B cell (primary cell): ENCODE measurements around the gene LDB3. TPM values are rescaled to one million over a fixed set of nuclear protein-coding genes. Genes with fewer than 3 reads are reported as not detected.

Source experiments
- ATAC-seq: fragments of 200-7000 bp; cut with Tn5 transposase; one replicate; pipeline ENCODE4 v1.10.0; 2021; ENCODE audit warnings: low read depth, mild to moderate bottlenecking, moderate number of reproducible peaks, moderate library complexity
- CTCF ChIA-PET: fragments of 350-600 bp; sonication (Branson Sonifier 250); formaldehyde crosslinking; loops from one replicate; lab custom pipeline; 2021; ENCODE audit warnings: antibody characterized with exemption, inconsistent platforms; lab: Charles Lee
- POLR2A ChIA-PET: fragments of 350-600 bp; sonication (Branson Sonifier 250); formaldehyde crosslinking; loops from one replicate; lab custom pipeline; 2021; ENCODE audit warnings: antibody characterized with exemption; lab: Charles Lee
- DNase-seq: peaks from one replicate; pipeline ENCODE4 v3.0.0; 2013
- H2AFZ ChIP-seq: 2 replicates; pipeline ENCODE4 v1.6.1; 2012; ENCODE audit warnings: mild to moderate bottlenecking, low read depth, low read length; ENCODE audit not compliant: insufficient read depth, poor library complexity, severe bottlenecking
- H3K27ac ChIP-seq, 2 donors: 1 replicate in 1 of 2; 2 replicates in 1 of 2; pipeline ENCODE4 v1.5.1; 2012 to 2013; ENCODE audit warnings: low read length in 2 of 2, mild to moderate bottlenecking in 2 of 2, moderate library complexity in 1 of 2
- H3K27me3 ChIP-seq, 4 experiments: fragments of 200-600 bp in 1 of 4; sonication (generic) in 1 of 4; replicated peaks in 1 of 4; 1 replicate in 2 of 4; 2 replicates in 2 of 4; pipeline versions ENCODE4 v1.6.1 to v1.7.0; 2013 to 2016; ENCODE audit warnings: low read length in 3 of 4, mild to moderate bottlenecking in 2 of 4, mixed read lengths in 1 of 4, moderate library complexity in 1 of 4; ENCODE audit not compliant: insufficient read depth in 4 of 4, control insufficient read depth in 3 of 4; ENCODE audit errors: control extremely low read depth in 1 of 4
- H3K36me3 ChIP-seq, 2 experiments: replicated peaks in 1 of 2; 1 replicate in 1 of 2; 2 replicates in 1 of 2; pipeline versions ENCODE4 v1.6.1 to v1.7.1; 2013; ENCODE audit warnings: low read length in 1 of 2; ENCODE audit not compliant: insufficient read depth in 2 of 2, control insufficient read depth in 1 of 2; ENCODE audit errors: control extremely low read depth in 1 of 2, extremely low read depth in 1 of 2
- H3K4me1 ChIP-seq, 2 donors: fragments of 200-600 bp in 1 of 2; sonication (generic) in 1 of 2; 1 replicate in 1 of 2; 2 replicates in 1 of 2; pipeline versions ENCODE4 v1.5.1 to v1.6.1; 2013 to 2017; ENCODE audit warnings: low read length in 2 of 2; ENCODE audit not compliant: control insufficient read depth in 2 of 2, insufficient read depth in 2 of 2
- H3K4me2 ChIP-seq: replicated peaks from 2 replicates; pipeline ENCODE3; 2012; ENCODE audit warnings: mild to moderate bottlenecking, low read depth, low read length; ENCODE audit not compliant: poor library complexity, severe bottlenecking
- H3K4me3 ChIP-seq, 5 experiments: fragments of 200-600 bp in 1 of 5; sonication (generic) in 1 of 5; 1 replicate in 3 of 5; 2 replicates in 2 of 5; pipeline versions ENCODE4 v1.5.1 to v1.7.0; 2011 to 2016; ENCODE audit warnings: low read length in 4 of 5, mild to moderate bottlenecking in 4 of 5, low read depth in 2 of 5, control low read depth in 1 of 5, moderate library complexity in 1 of 5; ENCODE audit not compliant: insufficient read depth in 1 of 5; ENCODE audit errors: control extremely low read depth in 1 of 5, extremely low read depth in 1 of 5
- H3K79me2 ChIP-seq: fragments of 200-600 bp; sonication (generic); one replicate; pipeline ENCODE4 v1.6.0; 2016; ENCODE audit warnings: low read length; ENCODE audit not compliant: control insufficient read depth, insufficient read depth
- H3K9ac ChIP-seq: fragments of 200-600 bp; sonication (generic); 2 replicates; pipeline ENCODE4 v1.6.1; 2017; ENCODE audit warnings: mild to moderate bottlenecking, low read length, moderate library complexity
- H3K9me3 ChIP-seq, 3 donors: one replicate each; pipeline versions ENCODE4 v1.6.1 to v1.7.1; 2013; ENCODE audit warnings: low read length in 2 of 3; ENCODE audit not compliant: control insufficient read depth in 2 of 3, insufficient read depth in 1 of 3; ENCODE audit errors: control extremely low read depth in 1 of 3
- H4K20me1 ChIP-seq: 2 replicates; pipeline ENCODE4 v1.6.0; 2012; ENCODE audit warnings: mild to moderate bottlenecking, low read length; ENCODE audit not compliant: insufficient read depth, control insufficient read depth, poor library complexity, severe bottlenecking
- H3K27ac Mint-ChIP-seq: one replicate; pipeline ENCODE4 v1.8.0; 2021; ENCODE audit warnings: mixed read lengths
- H3K27me3 Mint-ChIP-seq: one replicate; pipeline ENCODE4 v1.8.0; 2021; ENCODE audit warnings: mixed read lengths
- H3K4me1 Mint-ChIP-seq: one replicate; pipeline ENCODE4 v1.8.0; 2021; ENCODE audit warnings: mixed read lengths
- H3K4me3 Mint-ChIP-seq: one replicate; pipeline ENCODE4 v1.8.0; 2021; ENCODE audit warnings: mixed read lengths
- H3K9me3 Mint-ChIP-seq: one replicate; pipeline ENCODE4 v1.8.0; 2022; ENCODE audit warnings: mixed read lengths; ENCODE audit not compliant: insufficient read depth
- CTCF ChIP-seq: fragments of 200-600 bp; IDR thresholded peaks from one replicate; pipeline ENCODE4 v1.8.0; 2022; ENCODE audit warnings: antibody characterized with exemption, mild to moderate bottlenecking
- EZH2 ChIP-seq: IDR thresholded peaks from 2 replicates; pipeline ENCODE4 v1.6.1; 2012; ENCODE audit warnings: borderline replicate concordance, low read depth, mild to moderate bottlenecking, moderate library complexity, low read length; ENCODE audit not compliant: insufficient read depth, poor library complexity, severe bottlenecking
- WGBS: methylation state at CpG from one replicate; pipeline ENCODE4 v1.1.5; 2013; ENCODE audit warnings: missing lambda C conversion rate; ENCODE audit not compliant: insufficient coverage; 5-methylcytosine and 5-hydroxymethylcytosine counted together
- intact Hi-C: fragments of 100-400 bp; cut with micrococcal nuclease; formaldehyde crosslinking; loops from one replicate; pipeline ENCODE4 v1.10.0; 2022
- polyA plus RNA-seq: library from polyadenylated mRNA; depleted of rRNA; stranded (reverse); fragments of >200 nt; gene quantifications from 2 replicates; pipeline ENCODE4 v1.2.3, GENCODE V29; 2012
- total RNA-seq, 2 donors: library from RNA; stranded (reverse); fragments of 120-200 nt in 1 of 2; gene quantifications; 1 replicate in 1 of 2; 2 replicates in 1 of 2; pipeline versions ENCODE4 v1.2.3 to v1.2.4, GENCODE V29; 2013 to 2022

Gene LDB3
- total and polyA plus RNA-seq, 2 donors (not counting 1 experiment from before 2014, with no cell fraction given) = 0.01 to 0.07 TPM

DNA sequence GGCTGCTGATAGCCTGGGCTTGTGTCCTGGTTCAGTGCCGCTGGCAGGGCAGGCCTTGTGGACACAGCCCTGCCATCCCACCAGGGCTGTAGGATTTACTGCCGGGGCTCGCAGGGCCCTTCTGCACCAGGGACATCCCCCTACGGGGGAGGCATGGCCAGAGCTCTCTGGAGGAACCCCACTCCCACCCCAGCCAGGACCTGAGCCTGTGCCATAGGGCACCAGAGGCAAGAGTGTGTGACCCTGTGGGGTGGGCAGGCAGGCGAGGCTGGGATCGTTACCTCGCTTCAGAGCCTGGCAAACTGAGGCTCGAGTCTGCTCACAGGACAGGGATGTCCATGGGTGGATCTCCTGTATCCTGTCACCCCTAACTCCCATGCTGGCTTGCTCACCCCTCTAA lies 2.6 kb downstream of the LDB3 start:
- 92% methylated on average over 7 of the region's 8 CpGs for WGBS
- ATAC-seq (no peak), DNase-seq (no peak)
- Mint-ChIP-seq H3K4me1 (peaks cover 6% of the 10 kb centered on the region), H3K4me3 (no peak overlapping the region), H3K27me3 (peaks cover 6% of the 10 kb centered on the region), H3K9me3 (no peaks in the 10 kb centered on the region), H3K27ac (no peak overlapping the region)
- Histone ChIP-seq H3K36me3 (no peaks in the 10 kb centered on the region), H3K4me1 (peaks cover 0 to 5% of the 10 kb centered on the region in 2 donors), H2AFZ (no peak overlapping the region), H3K4me3 (no peak overlapping the region), H3K4me2 (no peak overlapping the region), H3K9me3 (no peaks in the 10 kb centered on the region), H4K20me1 (no peaks in the 10 kb centered on the region), H3K79me2 (no peaks in the 10 kb centered on the region), H3K9ac (no peak overlapping the region), H3K27me3 (peaks cover 0 to 3% (median 1%) of the 10 kb centered on the region in 4 experiments), H3K27ac (no peak overlapping the region)
- TF ChIP-seq EZH2 (no peak), CTCF (no peak)
- intact Hi-C loops = no loop called here
- ChIA-PET CTCF (no interaction called here), POLR2A (no interaction called here)

- H3K79me2 ChIP-seq = no peaks in the 10 kb centered on the region
- Mint-ChIP-seq H3K4me3 (no peak overlapping the region), H3K27ac (no peak overlapping the region), H3K27me3 (peaks cover 6% of the 10 kb centered on the region), H3K4me1 (peaks cover 6% of the 10 kb centered on the region), H3K9me3 (no peaks in the 10 kb centered on the region)
- H3K9ac ChIP-seq = no peak overlapping the region
- peaks cover 0 to 5% of the 10 kb centered on the region in 2 donors for H3K4me1 ChIP-seq
- no peak overlapping the region for H3K4me2 ChIP-seq
- no peak overlapping the region for H2AFZ ChIP-seq
- no peak overlapping the region for H3K27ac ChIP-seq
- peaks cover 0 to 3% (median 1%) of the 10 kb centered on the region in 4 experiments for H3K27me3 ChIP-seq
- 69% methylated on average over 2 of the region's 3 CpGs for WGBS
- POLR2A ChIA-PET = no interaction called here
- TF ChIP-seq EZH2 = no peak
- TF ChIP-seq CTCF = no peak
- H3K36me3 ChIP-seq = no peaks in the 10 kb centered on the region
- intact Hi-C loops = no loop called here
- no peaks in the 10 kb centered on the region for H4K20me1 ChIP-seq
- H3K4me3 ChIP-seq = no peak overlapping the region
- no peak for ATAC-seq
- no peak for DNase-seq
- H3K9me3 ChIP-seq = no peaks in the 10 kb centered on the region
- CTCF ChIA-PET = no interaction called here
These were observed 3.1 kb downstream of the LDB3 start for GRCh38 chr10:86671419-86671818.
